HG03439 (cell line): ENCODE data around the gene MYADML2.
"Not testable (repeated sequence)": the region's sequence is repeated elsewhere in the genome, so short reads cannot be mapped to it uniquely, and the experiment has no call there.

Experiments
- ATAC-seq: cut with Tn5 transposase; IDR thresholded peaks from one replicate; pipeline ENCODE4 v1.9.1; 2021; ENCODE audit warnings: mild to moderate bottlenecking, moderate library complexity; ENCODE audit not compliant: unreplicated experiment

MYADML2 gene

GRCh38 chr17:81959362-81960129 is 12.5 kb upstream of the MYADML2 start:
- no peak for ATAC-seq

GRCh38 chr17:81958633-81959342 is 11.8 kb upstream of the MYADML2 start:
- ATAC-seq = no peak

GRCh38 chr17:81957691-81958432 is 10.8 kb upstream of the MYADML2 start:
- no peak for ATAC-seq

GRCh38 chr17:81956607-81957589 is 9.9 kb upstream of the MYADML2 start:
- ATAC-seq = no peak

GRCh38 chr17:81955756-81956544 is 8.9 kb upstream of the MYADML2 start:
- no peak for ATAC-seq

GRCh38 chr17:81955058-81955681 is 8.1 kb upstream of the MYADML2 start:
- ATAC-seq = no peak

- ATAC-seq = no peak
Observed at GRCh38 chr17:81954131-81955057, 7.4 kb upstream of the MYADML2 start.

- ATAC-seq = not testable (repeated sequence)
Observed at GRCh38 chr17:81953443-81953842, 6.4 kb upstream of the MYADML2 start.

- ATAC-seq = no peak
Observed at GRCh38 chr17:81952792-81953228, 5.8 kb upstream of the MYADML2 start.

GRCh38 chr17:81951785-81952684 is 5.0 kb upstream of the MYADML2 start:
- ATAC-seq = no peak

GRCh38 chr17:81950501-81950900 is 3.5 kb upstream of the MYADML2 start:
- no peak for ATAC-seq

- ATAC-seq = no peak
Observed at GRCh38 chr17:81948635-81949378, 1.8 kb upstream of the MYADML2 start.

GRCh38 chr17:81944858-81945257 is 2.2 kb downstream of the MYADML2 start:
- ATAC-seq = no peak

GRCh38 chr17:81942167-81942553 is 4.9 kb downstream of the MYADML2 start:
- ATAC-seq = no peak

GRCh38 chr17:81941484-81942166 is 5.4 kb downstream of the MYADML2 start:
- no peak for ATAC-seq
